Smooth muscle cell of the brain vasculature (primary cell): ENCODE measurements around the gene TGFBR1.
"Not testable (repeated sequence)": the region's sequence is repeated elsewhere in the genome, so short reads cannot be mapped to it uniquely, and the experiment has no call there.

Source experiments
- DNase-seq: peaks from one replicate; pipeline ENCODE4 v3.0.0-alpha.2; 2012; ENCODE audit warnings: low read depth, low spot score

Gene TGFBR1

DNA sequence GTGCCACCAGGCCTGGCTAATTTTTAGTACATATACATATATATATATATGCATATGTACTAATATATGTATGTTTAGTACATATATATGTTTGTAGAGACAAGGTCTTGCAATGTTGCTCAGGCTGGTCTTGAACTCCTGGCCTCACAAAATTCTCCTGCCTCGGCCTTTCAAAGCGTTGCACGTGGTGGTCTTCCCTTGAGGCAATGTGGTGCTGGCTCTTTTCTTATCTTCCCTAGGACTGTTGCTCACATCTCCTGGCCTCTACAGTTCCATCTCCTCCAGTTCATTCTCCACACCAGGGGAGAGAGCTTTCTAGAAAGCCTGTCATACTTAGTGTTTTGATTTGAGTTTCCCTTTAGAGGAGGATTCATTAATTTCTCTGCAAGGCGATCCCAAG, 28.9 kb upstream of the TGFBR1 start:
- no peak for DNase-seq

DNA sequence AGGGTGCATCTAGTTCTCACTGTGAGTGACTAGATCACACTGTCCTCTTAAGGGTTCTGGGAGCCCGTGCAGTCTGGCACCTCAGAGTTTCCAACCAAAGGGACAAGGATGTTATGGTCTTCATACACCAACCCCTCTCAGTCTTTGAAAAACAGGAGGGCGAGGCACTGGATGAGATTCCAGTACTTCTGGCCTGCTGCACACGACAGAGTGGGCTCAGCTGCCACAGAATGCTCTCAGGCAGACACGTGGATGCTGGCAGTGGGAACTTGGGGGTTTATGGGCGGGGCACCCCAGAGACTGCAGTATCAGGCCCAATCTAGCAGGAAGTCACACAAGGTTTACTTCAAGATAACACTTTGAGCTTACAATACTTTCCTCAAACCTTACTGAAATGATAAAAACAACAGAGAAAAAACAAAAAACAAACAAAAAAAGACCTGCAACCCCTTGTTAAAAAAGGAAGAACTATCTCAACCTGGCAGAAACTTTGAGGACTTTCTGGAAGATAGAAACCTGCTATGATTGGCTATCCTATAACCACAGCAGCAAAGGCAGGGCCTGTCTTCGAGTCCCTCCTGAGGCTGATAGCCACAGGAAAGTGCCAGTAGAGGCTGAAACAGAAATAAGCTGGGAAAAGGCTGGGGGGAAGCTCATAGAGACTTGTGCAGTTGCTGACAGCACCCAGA, 28.3 kb upstream of the TGFBR1 start:
- DNase-seq, result no peak

DNA sequence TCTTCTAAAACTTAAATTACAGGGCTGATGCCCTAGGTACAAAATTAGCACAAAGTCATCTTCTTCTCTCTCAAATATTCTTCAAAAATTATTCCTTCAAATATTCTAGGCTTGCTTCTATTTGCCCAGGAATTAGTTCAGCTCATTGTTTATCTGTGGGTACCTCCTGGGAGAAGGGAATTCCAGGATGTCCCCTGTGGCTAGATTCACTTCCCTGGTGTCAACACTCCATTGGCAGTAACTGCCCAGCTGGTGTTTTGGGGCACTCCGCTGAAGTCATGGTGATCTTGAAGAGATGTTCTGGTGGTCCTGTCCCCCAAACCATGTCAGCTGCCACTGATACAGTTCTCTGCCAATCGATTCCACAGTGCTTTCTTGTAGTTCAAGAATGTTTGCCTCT, 26.2 kb upstream of the TGFBR1 start:
- DNase-seq, result no peak

DNA sequence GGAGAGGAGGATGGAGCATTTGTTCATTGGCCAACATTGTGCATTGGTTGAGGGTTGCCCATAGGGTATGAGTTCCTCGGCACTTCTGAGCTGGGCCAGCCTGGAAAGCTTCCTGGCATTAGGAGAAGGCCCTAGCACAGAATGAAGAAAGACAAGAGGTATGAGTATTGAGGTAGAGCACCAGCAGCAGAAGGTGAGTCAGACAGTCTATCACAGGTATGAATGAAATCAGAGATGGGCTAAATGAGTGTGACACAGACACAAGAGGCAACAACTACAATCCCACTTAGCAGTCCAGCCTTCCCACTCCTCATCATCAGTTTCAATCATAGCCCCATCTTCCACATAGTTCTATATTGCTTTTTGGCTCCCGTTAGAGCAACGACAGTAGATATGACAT, 25.4 kb upstream of the TGFBR1 start:
- DNase-seq, result no peak

DNA sequence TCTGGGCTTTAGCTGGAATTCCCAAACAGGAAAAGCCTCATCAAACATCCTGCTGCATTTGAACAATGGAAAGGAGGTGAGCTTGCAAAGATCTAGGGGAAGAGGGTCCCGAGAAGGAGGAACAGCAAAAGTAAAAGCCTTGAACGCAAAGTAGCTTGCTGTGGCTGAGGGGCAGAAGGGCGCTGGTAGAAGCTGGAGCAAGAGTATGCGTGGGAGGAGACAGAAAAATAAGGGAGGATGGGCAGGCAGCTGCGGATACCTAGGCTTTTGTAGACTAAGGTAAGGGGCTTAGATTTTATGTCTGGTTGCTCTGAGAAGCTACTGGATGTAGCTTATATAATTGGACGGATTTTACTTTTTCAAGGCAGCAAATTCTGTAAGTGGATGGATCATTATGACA, 21.9 kb upstream of the TGFBR1 start:
- DNase-seq, result no peak

DNA sequence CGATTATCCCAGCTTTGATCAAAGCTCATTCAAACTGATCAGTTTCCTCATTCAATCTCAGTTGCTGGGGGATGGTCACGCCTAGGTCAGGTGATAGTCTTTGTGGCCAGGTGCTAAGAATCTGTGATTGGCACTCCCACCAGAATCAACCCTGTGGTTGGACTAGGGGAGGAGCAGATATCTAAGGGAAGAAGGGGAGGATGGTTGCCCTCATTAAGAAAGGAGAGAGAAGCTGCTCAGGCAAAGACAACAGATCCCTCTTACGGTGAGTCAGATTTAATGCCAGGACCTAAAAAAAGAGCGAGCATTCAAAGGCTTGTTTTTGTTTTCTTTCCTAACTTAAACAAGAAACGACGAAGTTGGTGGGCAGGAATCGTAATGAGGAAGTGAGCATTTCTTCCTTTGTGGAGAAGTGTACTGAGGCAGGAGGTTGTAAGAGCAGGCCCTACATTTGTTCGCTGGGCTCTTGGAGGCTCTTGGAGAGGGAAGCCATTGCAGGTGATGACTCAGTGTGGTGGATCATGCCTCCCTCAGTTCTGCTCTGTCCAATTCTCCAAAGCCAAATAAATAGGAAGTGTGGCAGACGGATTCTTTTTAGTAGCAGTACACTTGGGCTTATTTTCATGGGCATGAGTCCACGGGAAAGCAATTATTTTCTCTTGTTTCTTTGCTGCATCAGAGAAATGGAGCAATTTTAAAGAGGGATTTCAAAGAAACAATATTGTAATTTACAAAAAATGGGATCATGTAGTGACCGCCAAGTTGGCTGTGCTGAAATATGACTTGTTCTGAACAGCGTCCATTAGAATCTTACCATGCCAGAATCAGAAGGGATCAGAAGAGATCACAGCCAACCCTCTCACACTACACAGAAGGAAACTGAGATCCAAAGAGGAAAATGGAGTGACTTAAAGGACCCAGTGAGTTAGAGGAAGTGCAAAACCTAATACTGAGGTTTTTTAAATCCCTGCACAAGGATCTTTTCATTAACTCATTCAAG, 18.7 kb upstream of the TGFBR1 start:
- DNase-seq, result no peak

DNA sequence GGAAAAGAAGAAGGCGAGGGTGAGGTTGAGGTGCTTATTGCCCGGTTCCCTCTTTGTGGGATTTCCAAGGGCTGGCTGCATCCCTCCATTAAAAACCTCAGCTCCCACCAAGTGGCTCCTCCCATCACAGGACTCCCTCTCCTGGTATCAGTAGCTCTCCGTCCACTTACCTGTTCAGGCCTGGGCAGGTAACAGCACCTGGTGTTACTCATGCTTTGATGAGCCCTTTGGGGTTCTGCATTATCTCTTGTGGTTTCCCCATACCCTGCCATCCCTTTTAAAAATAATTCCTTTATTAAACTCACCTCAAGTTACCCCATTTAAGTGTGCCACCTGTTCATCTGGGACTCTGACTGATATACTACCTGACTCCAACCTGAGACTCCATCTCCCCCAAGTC, 17.5 kb upstream of the TGFBR1 start:
- no peak for DNase-seq

DNA sequence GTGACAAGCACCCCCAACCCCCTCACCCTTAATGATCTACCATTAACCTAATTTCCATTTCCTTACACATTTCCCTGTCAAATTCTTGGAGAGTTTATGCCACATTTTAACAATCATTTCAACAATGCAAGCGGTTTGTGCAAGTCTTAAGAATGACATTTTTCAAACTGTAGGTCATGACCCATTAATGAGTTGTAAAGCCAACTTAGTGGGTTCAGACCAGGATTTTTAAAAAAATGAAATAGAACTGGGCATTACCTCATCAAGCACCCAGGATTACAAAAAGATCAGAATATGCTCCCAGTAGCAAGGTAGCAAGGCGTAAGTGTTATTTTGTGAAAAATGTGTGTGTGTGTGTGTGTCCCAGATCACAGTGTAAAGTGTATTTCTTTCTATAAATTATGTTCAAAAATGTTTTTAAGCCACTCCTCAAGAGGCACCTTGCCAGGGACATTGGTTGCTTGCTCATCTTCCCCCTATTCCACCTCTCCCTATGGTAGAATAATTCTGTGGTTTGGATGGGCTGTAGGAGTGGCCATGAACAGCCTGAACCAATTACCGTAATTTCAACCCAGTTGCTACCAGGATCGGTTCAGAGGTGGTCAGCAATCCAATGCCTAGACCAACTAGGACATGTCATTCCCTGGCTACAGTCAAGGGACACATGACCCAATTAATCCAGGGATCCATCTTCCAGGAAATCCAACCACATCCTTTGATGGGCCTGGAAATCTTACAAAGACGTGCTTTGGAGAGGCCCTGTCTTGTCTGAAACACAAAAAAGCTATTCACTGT, 14.4 kb upstream of the TGFBR1 start:
- DNase-seq, result no peak

DNA sequence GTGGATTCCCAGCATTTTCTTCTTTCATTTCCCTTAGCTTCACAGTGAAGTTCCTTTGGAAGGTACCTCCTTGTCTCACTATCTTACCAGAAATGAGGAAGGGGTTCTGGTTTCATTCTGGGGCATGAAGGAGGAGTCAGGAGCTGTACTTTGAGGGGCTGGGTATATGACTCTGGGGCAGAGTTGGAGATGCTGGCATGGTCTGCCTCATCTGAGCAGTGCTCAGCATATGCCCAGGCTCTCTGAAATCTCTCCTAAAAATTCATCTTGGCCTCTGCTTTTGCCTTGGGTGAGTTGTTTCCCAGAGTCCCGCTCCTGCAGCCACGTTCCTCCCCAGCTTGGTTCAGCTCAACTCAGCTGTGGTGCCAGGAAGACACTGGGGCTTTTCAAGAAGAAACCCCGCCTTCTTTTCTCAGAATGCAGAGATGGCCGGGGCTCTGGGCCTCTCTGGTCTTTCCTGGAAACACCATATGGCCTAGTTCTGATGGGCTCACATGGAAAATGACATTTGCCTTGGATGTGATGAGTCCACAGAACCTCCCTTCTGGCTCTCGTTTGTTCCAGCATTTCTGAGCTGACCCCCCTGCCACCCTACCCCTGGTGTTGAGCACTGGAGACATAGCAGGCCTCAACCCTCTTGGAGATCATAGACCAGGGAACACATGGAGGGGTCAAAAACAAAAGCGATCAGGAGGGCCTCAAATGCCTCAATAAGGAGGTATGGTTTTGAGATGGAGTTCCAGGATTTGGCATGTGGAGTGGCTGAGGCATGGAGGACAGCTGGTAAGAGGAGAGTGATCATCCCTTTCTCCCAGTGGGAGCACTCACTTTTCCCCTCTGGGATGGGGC, 12.0 kb upstream of the TGFBR1 start:
- no peak for DNase-seq

DNA sequence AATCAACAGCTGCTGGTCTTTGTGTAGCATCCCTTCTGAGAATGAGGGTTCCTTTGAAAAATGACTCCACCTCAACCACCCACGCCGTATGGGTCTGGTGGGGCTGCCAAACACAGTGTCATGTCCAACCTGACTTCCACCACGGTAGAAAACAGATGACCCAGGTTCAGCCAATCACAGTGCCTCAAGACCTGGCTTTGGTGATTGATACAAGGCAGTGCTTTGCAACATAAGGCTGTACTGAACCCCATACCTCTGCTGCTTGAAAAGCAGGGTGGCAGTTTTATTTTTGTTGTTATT, 11.5 kb upstream of the TGFBR1 start:
- DNase-seq, result no peak

DNA sequence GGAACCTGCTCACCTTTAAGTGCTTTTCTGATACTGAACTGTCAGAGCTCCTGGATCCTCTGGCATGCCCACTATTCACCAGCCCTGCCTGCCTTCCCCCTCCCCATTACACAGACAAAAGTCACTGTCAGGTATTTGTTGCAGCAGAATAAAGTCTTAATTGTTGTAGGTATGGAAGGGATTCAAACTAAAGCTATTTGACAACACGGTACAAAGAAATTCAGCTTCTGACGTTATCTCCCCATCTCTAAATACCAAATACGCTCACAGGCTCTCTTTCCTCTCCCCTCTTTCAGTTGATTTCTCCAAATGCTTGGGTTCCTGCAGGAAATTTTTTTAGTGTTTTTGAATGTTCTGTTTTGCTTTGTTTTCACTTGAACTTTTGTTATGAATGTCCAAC, 9.3 kb upstream of the TGFBR1 start:
- DNase-seq, result no peak

DNA sequence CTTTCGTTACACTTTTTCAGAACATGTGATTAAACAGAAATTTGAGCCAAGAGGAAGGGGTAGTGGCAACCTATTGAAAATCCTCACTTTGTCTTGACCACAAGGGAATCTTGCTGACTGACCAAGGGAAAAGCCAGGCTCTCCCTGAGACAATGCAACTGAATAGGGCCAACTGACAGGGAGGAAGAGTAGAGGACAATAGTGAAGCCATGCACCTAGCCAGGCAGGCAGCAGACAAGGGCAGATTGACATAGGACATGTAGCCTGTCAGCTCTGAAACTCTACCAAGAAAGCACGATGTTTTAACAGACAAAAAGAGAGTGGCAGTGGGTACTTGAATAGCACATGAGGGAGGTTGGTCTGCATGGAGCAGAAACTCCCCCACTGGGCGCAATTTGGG, 8.5 kb upstream of the TGFBR1 start:
- no peak for DNase-seq

DNA sequence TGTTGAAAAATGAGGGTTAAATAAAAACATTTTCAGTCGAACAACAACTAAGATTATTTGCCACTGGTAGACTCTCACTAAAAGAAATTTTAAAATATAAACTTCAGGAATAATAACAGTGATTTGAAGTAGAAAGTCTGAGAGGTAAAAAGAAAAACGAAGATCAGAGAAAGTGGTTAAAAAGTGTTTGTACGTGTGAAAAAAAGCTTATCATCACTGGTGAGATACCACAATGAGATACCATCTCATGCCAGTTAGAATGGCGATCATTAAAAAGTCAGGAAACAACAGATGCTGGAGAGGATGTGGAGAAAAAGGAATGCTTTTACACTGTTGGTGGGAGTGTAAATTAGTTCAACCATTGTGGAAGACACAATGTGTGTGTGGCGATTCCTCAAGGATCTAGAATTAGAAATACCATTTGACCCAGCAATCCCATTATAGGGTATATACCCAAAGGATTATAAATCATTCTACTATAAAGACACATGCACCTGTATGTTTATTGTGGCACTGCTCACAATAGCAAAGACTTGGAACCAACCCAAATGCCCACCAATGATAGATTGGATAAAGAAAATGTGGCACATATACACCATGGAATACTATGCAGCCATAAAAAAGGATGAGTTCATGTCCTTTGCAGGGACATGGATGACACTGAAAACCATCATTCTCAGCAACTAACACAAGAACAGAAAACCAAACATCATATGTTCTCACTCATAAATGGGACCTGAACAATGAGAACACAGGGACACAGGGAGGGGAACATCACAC, 4.9 kb upstream of the TGFBR1 start:
- not testable (repeated sequence) for DNase-seq

DNA sequence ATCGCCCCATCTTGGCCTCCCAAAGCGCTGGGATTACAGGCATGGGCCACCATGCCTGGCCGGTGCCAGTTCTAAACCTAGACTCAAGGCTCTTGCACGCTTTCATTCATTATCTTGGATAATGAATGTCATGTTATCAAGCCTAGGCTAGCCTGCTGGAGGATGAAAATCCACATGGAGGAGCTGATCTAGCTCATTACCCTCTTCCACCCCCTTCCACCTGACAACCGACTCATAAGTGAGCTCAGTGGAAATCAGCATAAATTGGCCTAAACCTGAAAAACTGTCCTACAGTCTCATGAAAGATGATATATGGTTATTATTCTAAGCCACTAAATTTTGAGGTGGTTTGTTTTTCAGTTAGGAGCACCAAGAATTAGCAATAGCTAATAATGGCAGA, 3.6 kb upstream of the TGFBR1 start:
- no peak for DNase-seq

DNA sequence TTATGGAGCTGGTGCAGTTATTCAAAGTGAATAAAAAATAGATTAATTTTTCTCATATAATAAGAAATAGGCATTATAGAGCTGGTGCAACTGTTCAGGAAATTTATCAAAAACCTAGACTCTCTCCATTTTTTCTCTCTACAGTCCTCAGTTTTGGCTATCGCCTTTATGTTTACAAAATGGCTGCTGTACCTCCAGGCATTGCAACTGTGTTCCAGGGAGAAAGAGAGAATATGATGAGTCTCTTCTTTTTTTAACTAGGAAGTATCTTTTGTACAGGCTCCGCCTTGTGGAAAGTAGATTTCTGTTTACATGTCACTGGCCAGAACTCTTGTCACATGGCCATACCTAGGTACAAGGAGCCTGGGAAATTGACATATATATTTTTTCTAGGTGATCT, 3.1 kb upstream of the TGFBR1 start:
- no peak for DNase-seq

DNA sequence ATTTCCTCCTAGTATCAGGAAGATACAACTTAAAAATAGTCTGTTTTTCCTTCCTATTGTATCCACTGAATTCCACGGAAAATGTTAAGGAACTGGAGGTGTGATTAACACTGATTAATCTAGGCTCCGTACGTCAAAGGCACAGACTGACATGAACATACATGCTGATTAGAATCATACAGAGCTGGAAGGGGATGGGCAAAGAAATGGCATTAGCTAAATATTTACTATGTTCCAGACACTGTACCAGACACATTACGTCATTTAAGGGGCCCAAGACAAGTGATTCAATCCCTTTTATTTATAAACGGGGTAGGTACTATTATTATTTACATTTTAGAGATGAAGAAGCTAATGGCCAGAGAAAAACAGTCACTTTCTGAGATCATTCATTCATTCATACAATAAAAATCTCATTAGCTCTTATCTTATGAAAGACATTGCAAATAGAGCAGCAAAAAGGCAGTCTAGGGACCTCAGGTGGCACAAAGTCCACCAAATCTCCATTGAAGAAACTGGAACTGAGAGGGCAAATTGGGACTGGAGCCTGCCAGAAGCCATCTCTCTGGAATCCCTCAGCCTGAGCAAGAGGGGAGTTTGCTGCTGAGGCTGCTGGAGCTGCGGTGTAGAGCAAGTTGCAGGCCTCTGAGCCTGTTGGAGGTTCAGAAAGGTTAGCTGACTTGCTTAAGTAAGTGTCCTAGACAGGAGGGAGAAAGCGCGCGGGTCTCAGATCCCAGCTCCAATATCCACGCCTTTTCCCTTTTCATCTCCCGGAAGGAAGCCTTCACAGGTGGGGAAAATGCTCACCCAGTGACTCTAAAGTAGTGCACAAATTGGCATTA, 1.6 kb upstream of the TGFBR1 start:
- DNase-seq, result no peak

DNA sequence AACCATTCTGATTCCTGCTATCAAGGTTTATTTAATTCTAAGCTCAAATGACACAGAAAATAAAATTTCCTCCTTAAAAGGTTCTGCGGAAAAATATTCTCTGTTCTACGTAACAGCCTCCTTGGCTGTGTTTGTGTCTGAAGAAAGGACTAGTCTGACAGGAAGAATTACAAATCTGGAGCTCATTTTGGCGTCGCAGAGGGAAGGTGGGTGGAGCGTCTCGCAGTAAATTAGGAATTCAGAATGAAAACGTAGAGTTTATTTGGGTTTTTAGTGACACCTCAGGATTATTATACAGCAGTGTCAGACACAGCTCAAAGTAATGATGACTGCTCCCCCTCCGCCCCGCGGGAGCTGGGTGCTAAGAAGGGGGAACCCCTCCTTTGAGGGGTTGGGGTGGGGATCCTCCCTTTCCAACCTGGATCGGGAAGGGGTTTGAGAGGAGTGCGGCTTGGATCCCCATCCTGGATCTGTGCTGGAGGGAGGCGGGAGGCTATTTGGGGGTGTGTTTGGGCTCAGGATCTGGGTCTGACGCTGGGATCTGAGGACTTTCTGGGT, 933 bp upstream of the TGFBR1 start:
- DNase-seq, result no peak

DNA sequence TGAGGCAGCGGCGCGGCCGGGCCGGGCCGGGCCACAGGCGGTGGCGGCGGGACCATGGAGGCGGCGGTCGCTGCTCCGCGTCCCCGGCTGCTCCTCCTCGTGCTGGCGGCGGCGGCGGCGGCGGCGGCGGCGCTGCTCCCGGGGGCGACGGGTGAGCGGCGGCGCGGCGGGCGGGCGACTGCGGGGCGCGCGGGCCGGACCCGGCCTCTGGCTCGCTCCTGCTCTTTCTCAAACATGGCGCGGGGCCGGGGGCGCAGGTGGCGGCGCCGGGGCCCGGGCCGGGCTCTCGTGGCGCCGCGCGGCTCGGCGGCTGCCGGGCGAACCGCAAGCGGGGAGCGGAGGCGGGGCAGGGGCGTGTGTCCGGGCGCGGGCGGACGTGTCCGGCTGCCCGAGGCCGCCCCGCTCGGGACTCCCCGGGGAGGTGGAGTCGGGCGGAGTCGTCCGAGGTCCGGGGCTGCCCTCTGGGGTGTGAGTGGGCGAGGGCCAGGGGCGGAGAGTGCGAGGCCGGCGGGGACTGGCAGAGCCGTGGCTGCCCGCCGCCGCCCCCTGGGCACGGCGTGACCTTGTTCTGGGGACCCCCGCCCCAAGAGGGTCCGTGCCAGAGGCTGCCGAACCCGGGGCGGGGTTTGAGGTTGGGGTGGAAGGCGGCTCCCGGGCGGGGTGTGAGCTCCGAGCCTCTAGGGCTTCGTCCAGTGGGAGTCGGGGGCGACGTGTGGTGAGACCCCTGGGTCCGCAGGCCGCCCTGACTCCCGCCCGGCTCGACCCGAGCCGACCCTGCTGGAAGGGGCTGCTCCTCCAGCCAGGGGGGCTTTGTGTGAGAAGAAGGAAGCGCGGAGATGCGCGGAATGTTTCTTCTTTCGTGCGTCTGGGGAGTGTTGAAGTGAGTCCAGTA, 485 bp downstream of the TGFBR1 start:
- DNase-seq, result no peak

DNA sequence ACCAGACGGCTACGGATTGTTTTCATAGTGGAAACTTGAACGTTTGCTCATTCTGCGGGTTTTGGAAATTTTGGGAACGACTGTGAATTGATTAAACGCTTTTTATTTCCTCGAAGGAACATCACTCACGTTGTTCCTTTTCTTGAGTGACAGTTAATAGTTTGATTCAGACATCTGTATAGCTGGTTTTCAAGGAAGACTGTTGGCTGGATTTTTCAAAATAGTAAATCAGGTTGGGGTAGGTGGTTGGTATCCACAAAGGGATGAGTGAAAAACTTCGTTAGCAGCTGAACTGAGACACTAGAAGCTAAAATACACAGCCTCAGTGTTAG, 1.1 kb downstream of the TGFBR1 start:
- no peak for DNase-seq
